ENCODE results near the gene MBOAT2. TPM values are rescaled to one million over a fixed set of nuclear protein-coding genes. Genes with fewer than 3 reads are reported as not detected.

MBOAT2 gene
- total RNA-seq, 2 donors from 2014 or later = 6.7 to 13.5 TPM

DNA sequence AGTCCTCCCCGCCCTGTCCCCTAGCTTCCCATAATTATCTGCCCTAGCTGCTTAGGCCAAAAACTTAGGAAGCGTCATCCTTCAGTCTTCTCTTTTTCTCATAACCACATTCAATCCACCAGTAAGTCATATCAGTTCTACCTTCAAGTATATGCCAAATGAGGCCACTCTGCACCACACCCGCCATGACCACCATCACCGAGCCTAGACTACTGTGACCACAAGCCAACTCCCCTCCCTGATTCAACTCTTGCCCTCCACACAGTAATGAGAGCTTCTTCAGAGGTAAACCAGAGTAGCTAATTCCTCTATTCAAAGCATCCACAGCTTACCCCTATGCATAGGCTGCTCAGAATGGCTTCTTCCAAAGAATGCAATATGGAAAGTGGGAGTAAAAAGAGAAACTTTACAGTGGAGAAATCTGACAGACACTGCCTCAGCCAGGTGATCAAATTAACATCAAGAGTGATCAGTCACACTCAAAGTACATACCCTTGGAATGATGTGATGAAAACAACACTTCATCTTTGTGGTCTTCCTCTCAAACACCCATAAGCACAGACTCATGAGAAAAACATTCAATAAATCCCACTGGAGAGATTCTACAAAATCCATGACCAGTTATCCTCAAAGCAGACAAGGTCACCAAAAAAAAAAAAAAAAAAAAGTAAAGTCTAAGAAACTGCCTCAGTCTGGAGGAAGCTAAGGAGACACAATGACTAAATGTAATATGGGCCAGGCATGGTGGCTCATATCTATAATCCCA is 17.7 kb downstream of the MBOAT2 start:
- H3K27ac ChIP-seq = no peak overlapping the region
- no peak for ATAC-seq
- intact Hi-C loops (cut with DNase I) = no loop called here
- no peaks in the 10 kb centered on the region for H3K4me1 ChIP-seq
- DNase-seq = no peak
- H3K4me3 ChIP-seq = no peak overlapping the region
- H3K27me3 ChIP-seq = no peaks in the 10 kb centered on the region
- H3K9me3 ChIP-seq = no peaks in the 10 kb centered on the region
- TF ChIP-seq CTCF (IDR thresholded peaks at IDR 0.05) (no peak), POLR2A (IDR thresholded peaks at IDR 0.05) (no peak)
- 85 to 91% methylated on average over 4 of the region's 4 CpGs for WGBS, 2 donors
- no peaks in the 10 kb centered on the region for H3K36me3 ChIP-seq (replicated peaks in 1 of 2; ENCODE audit: insufficient read depth in 1 of 2, low read depth in 2 of 2)

- Histone ChIP-seq H3K27me3 (no peaks in the 10 kb centered on the region), H3K9me3 (no peaks in the 10 kb centered on the region), H3K4me3 (no peak overlapping the region), H3K36me3 (replicated peaks in 1 of 2; ENCODE audit: insufficient read depth in 1 of 2, low read depth in 2 of 2) (no peaks in the 10 kb centered on the region), H3K27ac (no peak overlapping the region), H3K4me1 (no peaks in the 10 kb centered on the region)
- WGBS, 2 donors = 62 to 76% methylated on average over 4 of the region's 4 CpGs
- TF ChIP-seq CTCF (IDR thresholded peaks at IDR 0.05) = no peak
- no peak for TF ChIP-seq POLR2A (IDR thresholded peaks at IDR 0.05)
- ATAC-seq (no peak), DNase-seq (no peak)
- intact Hi-C loops (cut with DNase I) = no loop called here
Measured at GRCh38 chr2:8984855-8985254, 18.6 kb downstream of the MBOAT2 start.

DNA sequence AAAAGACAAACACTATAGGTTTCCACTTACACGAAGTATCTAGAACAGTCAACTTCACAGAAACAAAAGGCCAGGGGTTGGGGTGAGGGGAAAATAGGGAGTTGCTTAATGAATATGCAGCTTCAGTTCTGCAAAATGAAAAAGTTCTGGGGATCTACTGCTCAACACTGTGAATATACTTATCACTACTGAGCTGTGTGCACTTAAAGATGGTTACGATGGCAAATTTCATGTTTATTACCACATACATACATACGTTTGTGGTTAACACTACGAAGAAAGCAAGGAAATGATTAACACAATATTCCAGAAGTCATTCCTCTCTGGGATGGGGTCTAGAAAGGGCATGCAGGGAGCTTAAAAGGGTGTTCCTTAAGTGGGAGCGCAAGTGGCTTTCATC is 19.3 kb downstream of the MBOAT2 start:
- WGBS, 2 donors = 62 to 66% methylated on average over 5 of the region's 5 CpGs
- no peak overlapping the region for H3K4me3 ChIP-seq
- H3K4me1 ChIP-seq = no peaks in the 10 kb centered on the region
- intact Hi-C loops (cut with DNase I) = no loop called here
- TF ChIP-seq CTCF (IDR thresholded peaks at IDR 0.05) (no peak), POLR2A (IDR thresholded peaks at IDR 0.05) (no peak)
- no peaks in the 10 kb centered on the region for H3K9me3 ChIP-seq
- H3K36me3 ChIP-seq (replicated peaks in 1 of 2; ENCODE audit: insufficient read depth in 1 of 2, low read depth in 2 of 2) = no peaks in the 10 kb centered on the region
- DNase-seq = no peak
- H3K27ac ChIP-seq = no peak overlapping the region
- no peaks in the 10 kb centered on the region for H3K27me3 ChIP-seq
- no peak for ATAC-seq

- TF ChIP-seq CTCF (IDR thresholded peaks at IDR 0.05) (no peak), POLR2A (IDR thresholded peaks at IDR 0.05) (no peak)
Measured at GRCh38 chr2:8983571-8983970, 19.9 kb downstream of the MBOAT2 start.

GRCh38 chr2:8981876-8982275 is 21.6 kb downstream of the MBOAT2 start:
- Histone ChIP-seq H3K4me1 (no peaks in the 10 kb centered on the region), H3K36me3 (replicated peaks in 1 of 2; ENCODE audit: insufficient read depth in 1 of 2, low read depth in 2 of 2) (no peaks in the 10 kb centered on the region), H3K27me3 (no peaks in the 10 kb centered on the region), H3K4me3 (no peak overlapping the region), H3K9me3 (no peaks in the 10 kb centered on the region), H3K27ac (no peak overlapping the region)
- intact Hi-C loops (cut with DNase I) = no loop called here
- TF ChIP-seq POLR2A (IDR thresholded peaks at IDR 0.05) (no peak), CTCF (IDR thresholded peaks at IDR 0.05) (no peak)
- ATAC-seq (no peak), DNase-seq (no peak)
- 58 to 69% methylated on average over 7 of the region's 7 CpGs for WGBS, 2 donors

More at GRCh38 chr2:8983571-8983970, 19.9 kb downstream of the MBOAT2 start:
- H3K9me3 ChIP-seq = no peaks in the 10 kb centered on the region
- no peaks in the 10 kb centered on the region for H3K4me1 ChIP-seq
- 81 to 93% methylated on average over 1 of the region's 1 CpG for WGBS, 2 donors
- intact Hi-C loops (cut with DNase I) = no loop called here
- no peak overlapping the region for H3K27ac ChIP-seq
- no peak for ATAC-seq
- no peaks in the 10 kb centered on the region for H3K36me3 ChIP-seq (replicated peaks in 1 of 2; ENCODE audit: insufficient read depth in 1 of 2, low read depth in 2 of 2)
- H3K27me3 ChIP-seq = no peaks in the 10 kb centered on the region
- DNase-seq = no peak
- no peak overlapping the region for H3K4me3 ChIP-seq

All from body of pancreas (tissue), 4 donors.